ENCODE measurements around the gene CASKIN1. TPM values are rescaled to one million over a fixed set of nuclear protein-coding genes. Genes with fewer than 3 reads are reported as not detected.
A peak's percentile ranks its signal among the peaks of the same experiment; 100 is the strongest.

The CASKIN1 gene
- total RNA-seq, 2 donors from 2014 or later: 0.89 to 2.1 TPM

- Mint-ChIP-seq H3K27ac (no peak within 1 kb of the TSS), H3K4me1 (ENCODE audit: low read depth) (no peaks in the 10 kb centered on the region), H3K36me3 (ENCODE audit: insufficient read depth in 2 of 2) (peaks cover 2 to 4% of the 10 kb centered on the region in 2 donors), H3K4me3 (no peak within 1 kb of the TSS), H3K27me3 (ENCODE audit: low read depth) (no peaks in the 10 kb centered on the region), H3K9me3 (no peaks in the 10 kb centered on the region)
- DNase-seq: no peak
- peak in 1 of 2 donors; percentile 5 for ATAC-seq (replicated peaks in 1 of 2)
These were observed 40.1 kb upstream of the CASKIN1 start, which contains the start of gene DNASE1L2 for GRCh38 chr16:2236337-2237101. Gene DNASE1L2, plus strand, starts transcription at chr16:2236444. Its CDS starts 373 bp downstream, at chr16:2236817.

GRCh38 chr16:2235695-2236336 is 39.4 kb upstream of the CASKIN1 start:
- peak in 1 of 2 donors; percentile 18 for ATAC-seq (replicated peaks in 1 of 2)
- H3K4me1 Mint-ChIP-seq (ENCODE audit: low read depth): no peaks in the 10 kb centered on the region
- H3K36me3 Mint-ChIP-seq (ENCODE audit: insufficient read depth in 2 of 2): peaks cover 2 to 4% of the 10 kb centered on the region in 2 donors
- no peak overlapping the region for H3K27ac Mint-ChIP-seq
- no peaks in the 10 kb centered on the region for H3K9me3 Mint-ChIP-seq
- no peak overlapping the region for H3K4me3 Mint-ChIP-seq
- DNase-seq: no peak
- no peaks in the 10 kb centered on the region for H3K27me3 Mint-ChIP-seq (ENCODE audit: low read depth)

DNA sequence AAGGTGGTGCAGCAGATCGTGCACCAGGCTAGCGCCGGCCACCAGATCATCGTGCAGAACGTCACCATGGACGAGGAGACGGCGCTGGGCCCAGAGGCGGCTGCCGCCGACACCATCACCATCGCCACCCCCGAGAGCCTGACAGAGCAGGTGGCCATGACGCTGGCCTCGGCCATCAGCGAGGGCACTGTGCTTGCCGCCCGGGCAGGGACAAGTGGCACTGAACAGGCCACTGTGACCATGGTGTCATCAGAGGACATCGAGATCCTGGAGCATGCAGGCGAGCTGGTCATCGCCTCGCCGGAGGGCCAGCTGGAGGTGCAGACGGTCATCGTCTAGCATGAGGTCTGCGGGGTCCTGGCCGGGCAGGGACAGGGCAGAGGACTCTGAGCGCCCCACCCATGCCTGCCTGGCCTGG is 38.8 kb upstream of the CASKIN1 start:
- no peaks in the 10 kb centered on the region for H3K9me3 Mint-ChIP-seq
- H3K4me1 Mint-ChIP-seq (ENCODE audit: low read depth): no peaks in the 10 kb centered on the region
- DNase-seq (no peak), ATAC-seq (replicated peaks in 1 of 2) (peak in 1 of 2 donors; percentile 2)
- H3K27ac Mint-ChIP-seq: no peak overlapping the region
- H3K4me3 Mint-ChIP-seq: no peak overlapping the region
- H3K27me3 Mint-ChIP-seq (ENCODE audit: low read depth): no peaks in the 10 kb centered on the region
- H3K36me3 Mint-ChIP-seq (ENCODE audit: insufficient read depth in 2 of 2): peaks cover 2 to 4% of the 10 kb centered on the region in 2 donors

- Mint-ChIP-seq H3K4me3 (no peak overlapping the region), H3K27me3 (ENCODE audit: low read depth) (no peaks in the 10 kb centered on the region), H3K27ac (no peak overlapping the region), H3K4me1 (ENCODE audit: low read depth) (no peaks in the 10 kb centered on the region), H3K36me3 (ENCODE audit: insufficient read depth in 2 of 2) (peaks cover 2 to 4% of the 10 kb centered on the region in 2 donors), H3K9me3 (no peaks in the 10 kb centered on the region)
- DNase-seq (no peak), ATAC-seq (replicated peaks in 1 of 2) (no peak)
These were observed 38.4 kb upstream of the CASKIN1 start for GRCh38 chr16:2234813-2235170.

DNA sequence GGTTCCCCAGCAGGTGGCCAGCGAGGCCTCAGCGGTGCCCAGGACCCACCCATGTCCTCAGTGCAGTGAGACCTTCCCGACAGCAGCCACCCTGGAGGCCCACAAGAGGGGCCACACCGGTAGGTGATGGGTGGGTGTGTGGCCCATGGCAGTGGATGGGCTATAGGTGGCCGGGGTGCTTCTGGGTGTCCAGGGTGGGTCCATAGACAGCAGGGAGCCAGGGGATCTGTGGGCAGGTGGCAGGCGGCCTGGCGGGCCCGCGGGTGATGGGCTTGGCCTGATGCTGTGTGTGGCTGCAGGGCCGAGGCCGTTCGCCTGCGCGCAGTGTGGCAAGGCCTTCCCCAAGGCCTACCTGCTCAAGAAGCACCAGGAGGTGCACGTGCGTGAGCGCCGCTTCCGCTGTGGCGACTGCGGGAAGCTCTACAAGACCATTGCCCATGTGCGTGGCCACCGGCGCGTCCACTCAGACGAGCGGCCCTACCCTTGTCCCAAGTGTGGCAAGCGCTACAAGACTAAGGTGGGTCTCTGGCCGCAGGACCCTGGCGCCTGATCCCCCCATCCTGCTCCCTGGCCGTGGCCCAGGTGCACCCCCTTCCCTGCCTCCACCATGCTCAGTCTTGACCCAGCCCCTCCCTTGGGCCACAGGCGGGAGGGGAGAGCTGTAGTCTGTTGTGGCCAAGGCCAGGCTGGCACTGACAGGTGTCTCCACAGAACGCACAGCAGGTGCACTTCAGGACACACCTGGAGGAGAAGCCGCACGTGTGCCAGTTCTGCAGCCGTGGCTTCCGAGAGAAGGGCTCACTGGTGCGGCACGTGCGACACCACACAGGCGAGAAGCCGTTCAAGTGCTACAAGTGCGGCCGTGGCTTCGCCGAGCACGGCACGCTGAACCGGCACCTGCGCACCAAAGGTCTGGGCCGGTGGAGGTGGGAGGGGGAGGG is 37.7 kb upstream of the CASKIN1 start:
- DNase-seq: no peak
- Mint-ChIP-seq H3K27me3 (ENCODE audit: low read depth) (no peaks in the 10 kb centered on the region), H3K9me3 (no peaks in the 10 kb centered on the region), H3K36me3 (ENCODE audit: insufficient read depth in 2 of 2) (peaks cover 2 to 4% of the 10 kb centered on the region in 2 donors), H3K4me1 (ENCODE audit: low read depth) (no peaks in the 10 kb centered on the region), H3K27ac (peak overlapping the region; percentile 22), H3K4me3 (no peak overlapping the region)
- no peak for ATAC-seq (replicated peaks in 1 of 2)

DNA sequence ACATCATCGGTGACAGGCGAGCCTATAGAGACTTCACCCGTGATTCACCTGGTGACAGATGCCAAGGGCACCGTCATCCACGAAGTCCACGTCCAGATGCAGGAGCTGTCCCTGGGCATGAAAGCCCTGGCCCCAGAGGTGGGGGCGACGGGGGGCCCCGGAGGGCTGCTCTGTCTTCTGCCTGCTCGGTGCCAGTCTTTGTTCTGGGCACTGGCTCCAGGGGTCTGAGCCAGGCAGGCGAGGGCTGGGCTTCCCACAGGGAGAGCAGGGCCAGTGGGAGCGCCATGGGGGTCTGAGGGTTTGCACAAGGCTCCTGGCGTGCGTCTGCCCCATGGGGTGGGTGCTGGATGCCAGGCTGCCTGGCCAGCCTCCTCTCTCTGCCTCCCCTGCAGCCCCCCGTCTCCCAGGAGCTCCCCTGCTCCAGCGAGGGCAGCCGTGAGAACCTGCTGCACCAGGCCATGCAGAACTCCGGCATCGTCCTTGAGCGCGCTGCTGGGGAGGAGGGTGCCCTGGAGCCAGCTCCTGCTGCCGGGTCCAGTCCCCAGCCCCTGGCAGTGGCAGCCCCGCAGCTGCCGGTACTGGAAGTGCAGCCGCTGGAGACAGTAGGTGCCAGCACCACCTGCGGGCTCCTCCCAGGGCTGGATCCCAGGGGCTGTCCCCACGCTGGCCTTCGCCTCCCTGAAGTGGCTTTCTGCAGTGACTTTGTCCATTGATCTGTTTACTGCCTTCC is 36.8 kb upstream of the CASKIN1 start:
- Mint-ChIP-seq H3K36me3 (ENCODE audit: insufficient read depth in 2 of 2) (peaks cover 2 to 4% of the 10 kb centered on the region in 2 donors), H3K27ac (peak overlapping the region; percentile 22), H3K9me3 (no peaks in the 10 kb centered on the region)

GRCh38 chr16:2232094-2232990 is 35.9 kb upstream of the CASKIN1 start:
- ATAC-seq (replicated peaks in 1 of 2) (no peak), DNase-seq (no peak)
- no peaks in the 10 kb centered on the region for H3K27me3 Mint-ChIP-seq (ENCODE audit: low read depth)
- peaks cover 2 to 4% of the 10 kb centered on the region in 2 donors for H3K36me3 Mint-ChIP-seq (ENCODE audit: insufficient read depth in 2 of 2)
- H3K9me3 Mint-ChIP-seq: no peaks in the 10 kb centered on the region
- H3K4me3 Mint-ChIP-seq: no peak overlapping the region
- no peak overlapping the region for H3K27ac Mint-ChIP-seq
- no peaks in the 10 kb centered on the region for H3K4me1 Mint-ChIP-seq (ENCODE audit: low read depth)

More for the DNA sequence above, 36.8 kb upstream of the CASKIN1 start:
- Mint-ChIP-seq H3K4me1 (ENCODE audit: low read depth) (no peaks in the 10 kb centered on the region), H3K27me3 (ENCODE audit: low read depth) (no peaks in the 10 kb centered on the region), H3K4me3 (no peak overlapping the region)
- DNase-seq: no peak
- no peak for ATAC-seq (replicated peaks in 1 of 2)

- peaks cover 2% of the 10 kb centered on the region for H3K4me1 Mint-ChIP-seq (ENCODE audit: low read depth)
- H3K9me3 Mint-ChIP-seq: no peaks in the 10 kb centered on the region
- no peak for DNase-seq
- H3K4me3 Mint-ChIP-seq: no peak overlapping the region
- H3K27me3 Mint-ChIP-seq (ENCODE audit: low read depth): no peaks in the 10 kb centered on the region
- ATAC-seq (replicated peaks in 1 of 2): no peak
- no peak overlapping the region for H3K27ac Mint-ChIP-seq
- H3K36me3 Mint-ChIP-seq (ENCODE audit: insufficient read depth in 2 of 2): peaks cover 2 to 4% of the 10 kb centered on the region in 2 donors
These were observed 34.9 kb upstream of the CASKIN1 start for GRCh38 chr16:2231016-2231931.

DNA sequence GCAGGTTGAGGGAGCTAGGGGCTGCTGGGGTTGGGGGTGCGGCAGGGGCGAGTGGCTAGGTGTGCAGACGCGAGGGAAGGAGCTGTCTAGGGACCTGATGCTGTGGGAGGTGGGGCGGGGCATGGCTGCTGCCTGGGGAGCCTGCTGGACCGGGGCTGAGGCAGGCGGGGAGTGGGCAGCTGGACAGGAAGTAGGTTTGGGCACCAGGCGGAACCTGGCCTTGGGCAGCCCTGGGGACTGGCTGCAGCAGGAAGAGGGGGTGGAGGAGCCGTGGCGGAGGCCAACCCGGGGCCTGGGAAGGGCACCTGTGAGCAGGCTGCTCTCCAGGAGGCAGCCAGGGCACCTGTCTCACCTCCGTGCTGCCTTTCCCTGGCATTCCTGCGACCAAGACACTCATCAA is 34.0 kb upstream of the CASKIN1 start:
- Mint-ChIP-seq H3K4me1 (ENCODE audit: low read depth) (peaks cover 8% of the 10 kb centered on the region), H3K27ac (no peak overlapping the region), H3K9me3 (no peaks in the 10 kb centered on the region), H3K4me3 (no peak overlapping the region), H3K36me3 (ENCODE audit: insufficient read depth in 2 of 2) (peaks cover 1 to 4% of the 10 kb centered on the region in 2 donors), H3K27me3 (ENCODE audit: low read depth) (no peaks in the 10 kb centered on the region)
- ATAC-seq (replicated peaks in 1 of 2) (no peak), DNase-seq (no peak)

DNA sequence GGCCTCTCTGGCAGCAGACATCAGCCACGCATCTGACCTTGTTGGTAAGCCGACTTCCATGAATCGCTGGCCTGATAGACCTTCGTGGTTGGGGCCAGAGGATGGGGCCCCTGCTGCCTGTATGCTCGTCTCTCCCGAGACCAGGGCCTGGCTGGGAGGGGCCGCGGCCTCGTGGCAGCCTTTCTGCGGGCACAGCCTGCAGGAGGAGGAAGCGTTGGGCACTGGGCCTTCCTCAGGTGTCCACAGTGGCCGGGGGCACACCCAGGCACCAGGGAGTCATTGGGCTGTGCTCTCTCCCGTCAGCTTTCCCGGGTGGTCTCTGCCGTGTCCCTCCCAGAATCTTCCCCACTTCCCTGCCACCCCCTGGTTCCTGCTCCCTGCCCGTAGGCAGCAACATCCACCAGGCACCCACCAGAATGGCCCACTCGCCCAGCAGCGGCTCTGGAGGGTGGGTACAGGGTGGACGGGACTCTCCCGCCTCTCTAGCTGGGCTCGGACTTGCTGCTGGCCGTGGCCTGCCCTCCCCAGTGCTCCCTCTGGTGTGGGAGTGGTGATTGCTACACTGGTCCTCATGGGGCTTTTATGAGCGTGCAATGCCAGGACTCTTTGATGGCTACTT is 33.3 kb upstream of the CASKIN1 start:
- H3K9me3 Mint-ChIP-seq: no peaks in the 10 kb centered on the region
- H3K4me3 Mint-ChIP-seq: no peak overlapping the region
- DNase-seq (no peak), ATAC-seq (replicated peaks in 1 of 2) (no peak)
- H3K36me3 Mint-ChIP-seq (ENCODE audit: insufficient read depth in 2 of 2): peaks cover 0 to 3% of the 10 kb centered on the region in 2 donors
- no peak overlapping the region for H3K27ac Mint-ChIP-seq
- no peaks in the 10 kb centered on the region for H3K27me3 Mint-ChIP-seq (ENCODE audit: low read depth)
- peaks cover 12% of the 10 kb centered on the region for H3K4me1 Mint-ChIP-seq (ENCODE audit: low read depth)

DNA sequence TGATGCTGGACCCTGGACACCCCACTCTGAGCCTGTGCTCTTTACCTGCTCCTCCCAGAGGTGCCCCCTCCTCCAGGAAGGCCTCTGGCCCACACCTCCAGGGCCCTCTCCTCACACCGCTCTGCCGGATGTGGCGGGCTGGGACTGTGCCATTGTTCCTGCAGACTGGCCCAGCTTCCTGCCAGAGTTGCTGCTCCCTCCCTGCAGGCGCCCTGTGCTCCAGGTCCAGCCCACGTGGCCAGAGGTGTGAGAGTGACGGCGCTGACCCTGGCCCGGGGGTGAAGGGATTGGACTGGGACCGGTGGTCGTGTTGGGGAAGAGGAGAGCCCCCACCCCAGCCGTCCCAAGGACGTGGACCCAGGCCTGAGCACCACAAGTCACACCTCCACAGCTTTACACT is 32.7 kb upstream of the CASKIN1 start:
- no peaks in the 10 kb centered on the region for H3K9me3 Mint-ChIP-seq
- no peak for DNase-seq
- H3K36me3 Mint-ChIP-seq (ENCODE audit: insufficient read depth in 2 of 2): peaks cover 0 to 3% of the 10 kb centered on the region in 2 donors
- no peak for ATAC-seq (replicated peaks in 1 of 2)
- no peak overlapping the region for H3K27ac Mint-ChIP-seq
- H3K27me3 Mint-ChIP-seq (ENCODE audit: low read depth): no peaks in the 10 kb centered on the region
- no peak overlapping the region for H3K4me3 Mint-ChIP-seq
- H3K4me1 Mint-ChIP-seq (ENCODE audit: low read depth): peaks cover 18% of the 10 kb centered on the region

Measured in activated T-cell treated with anti-CD3 and anti-CD28 coated beads, Interleukin-2, amount 50 U/mL, for 72 hours (primary cell).